PC-3 (cell line): ENCODE results near the gene EXD1. TPM values are rescaled to one million over a fixed set of nuclear protein-coding genes. Genes with fewer than 3 reads are reported as not detected.

ENCODE experiments used
- ATAC-seq: fragments of 200-7000 bp; cut with Tn5 transposase; 2 replicates; pipeline ENCODE4 v1.9.1; 2020; ENCODE audit warnings: mild to moderate bottlenecking, moderate library complexity
- BruUV-seq: library from RNA; stranded (reverse); fragments of 400-500 nt; replicated peaks from 2 replicates; lab custom pipeline; 2021; lab: Mats Ljungman, UMichigan
- CTCF ChIA-PET: fragments of 300-600 bp; sonication (Branson Sonifier 250); formaldehyde crosslinking; loops from one replicate; lab custom pipeline; 2022; ENCODE audit warnings: antibody characterized with exemption; lab: Charles Lee
- POLR2A ChIA-PET: fragments of 300-600 bp; sonication (Branson Sonifier 250); formaldehyde crosslinking; loops from one replicate; lab custom pipeline; 2022; ENCODE audit warnings: antibody characterized with exemption; ENCODE audit not compliant: unreplicated experiment; lab: Charles Lee
- DNase-seq: peaks from one replicate; pipeline ENCODE4 v3.0.0-alpha.2; 2015
- H2AFZ ChIP-seq: fragments of 300-600 bp; sonication (generic); 2 replicates; pipeline ENCODE4 v1.6.0; 2016; ENCODE audit warnings: antibody characterized with exemption, low read length
- H3F3A ChIP-seq: fragments of 300-600 bp; sonication (generic); one replicate; pipeline ENCODE4 v1.6.0; 2017; ENCODE audit warnings: antibody characterized with exemption, low read length, control low read depth, mild to moderate bottlenecking; ENCODE audit not compliant: unreplicated experiment
- H3K27ac ChIP-seq: fragments of 300-600 bp; sonication (generic); 2 replicates; pipeline ENCODE4 v1.5.1; 2016; ENCODE audit warnings: mild to moderate bottlenecking, low read length
- H3K27me3 ChIP-seq: fragments of 300-600 bp; sonication (generic); 2 replicates; pipeline ENCODE4 v1.6.1; 2016; ENCODE audit warnings: low read length, mixed read lengths
- H3K36me3 ChIP-seq: fragments of 300-600 bp; sonication (generic); 2 replicates; pipeline ENCODE4 v1.6.1; 2016; ENCODE audit warnings: low read depth, mixed run types, low read length, mixed read lengths
- H3K4me1 ChIP-seq: fragments of 300-600 bp; sonication (generic); 2 replicates; pipeline ENCODE4 v1.5.1; 2016; ENCODE audit warnings: low read length; ENCODE audit not compliant: insufficient read depth
- H3K4me2 ChIP-seq: fragments of 300-600 bp; sonication (generic); 2 replicates; pipeline ENCODE4 v1.6.0; 2016; ENCODE audit warnings: low read length
- H3K4me3 ChIP-seq: fragments of 300-600 bp; sonication (generic); 2 replicates; pipeline ENCODE4 v1.5.1; 2016; ENCODE audit warnings: mild to moderate bottlenecking, low read length, mixed read lengths
- H3K79me2 ChIP-seq: fragments of 300-600 bp; sonication (generic); 2 replicates; pipeline ENCODE4 v1.6.1; 2017; ENCODE audit warnings: low read length, mixed read lengths
- H3K9ac ChIP-seq: fragments of 300-600 bp; sonication (generic); 2 replicates; pipeline ENCODE4 v1.6.0; 2016; ENCODE audit warnings: mild to moderate bottlenecking, low read length
- H3K9me2 ChIP-seq: fragments of 300-600 bp; sonication (generic); replicated peaks from 2 replicates; pipeline ENCODE4 v1.6.1; 2016; ENCODE audit warnings: mixed run types, low read length, mixed read lengths
- H3K9me3 ChIP-seq: fragments of 300-600 bp; sonication (generic); 2 replicates; pipeline ENCODE4 v1.6.1; 2016; ENCODE audit warnings: low read length, mixed read lengths
- H4K20me1 ChIP-seq: fragments of 300-600 bp; sonication (generic); 2 replicates; pipeline ENCODE4 v1.6.1; 2016; ENCODE audit warnings: low read length, mixed read lengths
- CTCF ChIP-seq: fragments of 300-600 bp; sonication (generic); conservative IDR thresholded peaks from 2 replicates; pipeline ENCODE4 v1.5.1; 2017; ENCODE audit warnings: antibody characterized with exemption, low read depth, mild to moderate bottlenecking, low read length
- EZH2 ChIP-seq: fragments of 300-600 bp; sonication (generic); IDR thresholded peaks from one replicate; pipeline ENCODE4 v1.6.1; 2017; ENCODE audit warnings: antibody characterized with exemption, mild to moderate bottlenecking, low read length; ENCODE audit not compliant: unreplicated experiment
- EZH2phosphoT487 ChIP-seq: fragments of 300-600 bp; sonication (generic); IDR thresholded peaks from 2 replicates; pipeline ENCODE4 v1.6.1; 2018; ENCODE audit warnings: mild to moderate bottlenecking, antibody characterized with exemption, low read length, borderline replicate concordance
- intact Hi-C: fragments of 100-400 bp; cut with micrococcal nuclease; formaldehyde crosslinking; loops from 2 replicates; pipeline ENCODE4 v1.9.0; 2023
- total RNA-seq: library from RNA; depleted of rRNA; stranded (reverse); fragments of >200 nt; gene quantifications from 2 replicates; pipeline ENCODE4 v1.2.3, GENCODE V29; 2014

EXD1 gene
- total RNA-seq, 1 experiment from 2014 or later, result not detected

GRCh38 chr15:41151451-41152005, 79.0 kb downstream of the EXD1 start:
- H3K27me3 ChIP-seq, result no peaks in the 10 kb centered on the region
- H3K9me3 ChIP-seq, result no peaks in the 10 kb centered on the region
- no peaks in the 10 kb centered on the region for H4K20me1 ChIP-seq
- no peak overlapping the region for H3K9ac ChIP-seq
- no peak for DNase-seq
- no peaks in the 10 kb centered on the region for H3K9me2 ChIP-seq
- H3K36me3 ChIP-seq, result no peaks in the 10 kb centered on the region
- no peak overlapping the region for H3K27ac ChIP-seq
- ChIA-PET CTCF (no interaction called here), POLR2A (no interaction called here)
- no peak overlapping the region for H3K4me2 ChIP-seq
- H3F3A ChIP-seq, result no peaks in the 10 kb centered on the region
- H2AFZ ChIP-seq, result no peak overlapping the region
- no TSS peak for BruUV-seq
- no peaks in the 10 kb centered on the region for H3K79me2 ChIP-seq
- intact Hi-C loops, result no loop called here
- ATAC-seq, result no peak
- TF ChIP-seq CTCF (no peak), EZH2 (no peak), EZH2phosphoT487 (no peak)
- H3K4me1 ChIP-seq, result peaks cover 36% of the 10 kb centered on the region
- no peak overlapping the region for H3K4me3 ChIP-seq

- BruUV-seq, result no TSS peak
- ATAC-seq (peak; percentile 9; the same call in 1 of the 2 replicates), DNase-seq (no peak)
- Histone ChIP-seq H3K4me1 (peaks cover 36% of the 10 kb centered on the region), H3K9ac (no peak overlapping the region), H3K9me2 (no peaks in the 10 kb centered on the region), H3K27ac (no peak overlapping the region), H3K36me3 (no peaks in the 10 kb centered on the region), H3K27me3 (no peaks in the 10 kb centered on the region), H2AFZ (peak overlapping the region; percentile 7; the same call in 1 of the 2 replicates), H4K20me1 (no peaks in the 10 kb centered on the region), H3F3A (no peaks in the 10 kb centered on the region), H3K4me3 (no peak overlapping the region), H3K4me2 (peak overlapping the region; percentile 44), H3K79me2 (no peaks in the 10 kb centered on the region), H3K9me3 (no peaks in the 10 kb centered on the region)
- TF ChIP-seq EZH2, result no peak
- no peak for TF ChIP-seq CTCF
- TF ChIP-seq EZH2phosphoT487, result no peak
- ChIA-PET POLR2A (no interaction called here), CTCF (no interaction called here)
- intact Hi-C loops, result no loop called here
These were observed 80.3 kb downstream of the EXD1 start for GRCh38 chr15:41150279-41150678.

GRCh38 chr15:41148065-41148464, 82.5 kb downstream of the EXD1 start:
- intact Hi-C loops, result no loop called here
- Histone ChIP-seq H3K9me3 (no peaks in the 10 kb centered on the region), H3K4me2 (no peak overlapping the region), H3K79me2 (no peaks in the 10 kb centered on the region), H3K9me2 (no peaks in the 10 kb centered on the region), H2AFZ (no peak overlapping the region), H3K27ac (no peak overlapping the region), H3K9ac (no peak overlapping the region), H3K36me3 (no peaks in the 10 kb centered on the region), H3K27me3 (no peaks in the 10 kb centered on the region), H4K20me1 (no peaks in the 10 kb centered on the region), H3K4me1 (peaks cover 24% of the 10 kb centered on the region), H3F3A (no peaks in the 10 kb centered on the region), H3K4me3 (no peak overlapping the region)
- ATAC-seq (no peak), DNase-seq (no peak)
- BruUV-seq, result no TSS peak
- no peak for TF ChIP-seq EZH2phosphoT487
- TF ChIP-seq CTCF, result no peak
- TF ChIP-seq EZH2, result no peak
- ChIA-PET POLR2A (no interaction called here), CTCF (no interaction called here)
